HCT116 (cell line): ENCODE results near the gene GDAP2. TPM values are rescaled to one million over a fixed set of nuclear protein-coding genes. Genes with fewer than 3 reads are reported as not detected.

Experiments used
- ATAC-seq: fragments of 200-7000 bp; cut with Tn5 transposase; 2 replicates; pipeline ENCODE4 v1.9.1; 2020; ENCODE audit warnings: mild to moderate bottlenecking, moderate library complexity
- BruUV-seq: library from RNA; stranded (reverse); fragments of 400-500 nt; replicated peaks from 2 replicates; lab custom pipeline; 2021; lab: Mats Ljungman, UMichigan
- CTCF ChIA-PET: fragments of 300-600 bp; sonication (Branson Sonifier 250); formaldehyde crosslinking; loops from one replicate; lab custom pipeline; 2021; ENCODE audit warnings: antibody characterized with exemption; lab: Charles Lee
- POLR2A ChIA-PET: fragments of 300-600, 350-600 bp; sonication (Branson Sonifier 250); formaldehyde crosslinking; loops from one replicate; lab custom pipeline; 2021; ENCODE audit warnings: antibody characterized with exemption; lab: Charles Lee
- RAD21 ChIA-PET, 2 experiments: fragments of 300-600 bp; sonication (Branson Sonifier 250); formaldehyde crosslinking; loops; one replicate each; lab custom pipeline; 2023; ENCODE audit warnings: low total read pairs in 2 of 2; ENCODE audit not compliant: uncharacterized antibody in 2 of 2, unreplicated experiment in 2 of 2, low non-redundant PET in 1 of 2; lab: Charles Lee
- DNase-seq: peaks from one replicate; pipeline ENCODE4 v3.0.0-alpha.2; 2010; ENCODE audit warnings: low read depth, low spot score
- H2AFZ ChIP-seq: fragments of 200-600 bp; shearing (Covaris generic), sonication (generic); 2 replicates; pipeline ENCODE4 v1.6.1; 2017; ENCODE audit warnings: low read depth, mixed run types, mixed read lengths, antibody characterized with exemption, low read length; ENCODE audit not compliant: poor library complexity, severe bottlenecking
- H3K27ac ChIP-seq: 2 replicates; pipeline ENCODE4 v1.5.1; 2012; ENCODE audit warnings: low read depth, low read length
- H3K27me3 ChIP-seq: fragments of 200-600 bp; sonication (generic); 2 replicates; pipeline ENCODE4 v1.6.1; 2016; ENCODE audit warnings: mixed run types, low read length, mixed read lengths; ENCODE audit not compliant: insufficient read depth
- H3K36me3 ChIP-seq, 2 experiments: fragments of 200-500 bp in 1 of 2; fragments of 200-600 bp in 1 of 2; sonication (Bioruptor generic) in 1 of 2; sonication (generic) in 1 of 2; 2 replicates each; pipeline versions ENCODE4 v1.5.1 to v1.6.1; 2014 to 2016; ENCODE audit warnings: low read length in 2 of 2, inconsistent platforms in 1 of 2, mixed read lengths in 1 of 2, mixed run types in 1 of 2; ENCODE audit not compliant: insufficient read depth in 2 of 2, control insufficient read depth in 1 of 2
- H3K4me1 ChIP-seq, 2 experiments: fragments of 200-600 bp in 1 of 2; sonication (generic) in 1 of 2; 2 replicates each; pipeline versions ENCODE4 v1.5.1 to v1.6.1; 2012 to 2017; ENCODE audit warnings: low read length in 2 of 2, inconsistent platforms in 1 of 2, mild to moderate bottlenecking in 1 of 2, mixed read lengths in 1 of 2, mixed run types in 1 of 2, moderate library complexity in 1 of 2; ENCODE audit not compliant: insufficient read depth in 2 of 2, control insufficient read depth in 1 of 2
- H3K4me2 ChIP-seq: fragments of 200-600 bp; sonication (generic); 2 replicates; pipeline ENCODE4 v1.6.1; 2017; ENCODE audit warnings: mixed run types, low read length, mixed read lengths
- H3K4me3 ChIP-seq, 2 experiments: fragments of 200-600 bp in 1 of 2; sonication (generic) in 1 of 2; replicated peaks in 1 of 2; 2 replicates each; pipeline ENCODE4 v1.5.1; 2011 to 2016; ENCODE audit warnings: low read length in 2 of 2, control low read depth in 1 of 2, low read depth in 1 of 2, mild to moderate bottlenecking in 1 of 2, mixed read lengths in 1 of 2, mixed run types in 1 of 2
- H3K79me2 ChIP-seq: fragments of 200-600 bp; sonication (generic); 2 replicates; pipeline ENCODE4 v1.6.1; 2017; ENCODE audit warnings: mild to moderate bottlenecking, mixed run types, low read length, moderate library complexity, mixed read lengths; ENCODE audit not compliant: insufficient read depth
- H3K9ac ChIP-seq: fragments of 200-600 bp; sonication (generic); 2 replicates; pipeline ENCODE4 v1.6.1; 2016; ENCODE audit warnings: low read length, mixed read lengths
- H3K9me2 ChIP-seq: fragments of 200-600 bp; sonication (generic), shearing (Covaris generic); 2 replicates; pipeline ENCODE4 v1.6.1; 2017; ENCODE audit warnings: mixed run types, mild to moderate bottlenecking, moderate library complexity; ENCODE audit not compliant: insufficient read depth
- H3K9me3 ChIP-seq, 2 experiments: fragments of 200-500 bp in 1 of 2; fragments of 200-600 bp in 1 of 2; sonication (Bioruptor generic) in 1 of 2; sonication (generic) in 1 of 2; 2 replicates each; pipeline ENCODE4 v1.6.1; 2014 to 2017; ENCODE audit warnings: low read length in 2 of 2, mixed read lengths in 2 of 2, inconsistent platforms in 1 of 2, low read depth in 1 of 2, mild to moderate bottlenecking in 1 of 2, mixed run types in 1 of 2, moderate library complexity in 1 of 2; ENCODE audit not compliant: control insufficient read depth in 1 of 2, insufficient read depth in 1 of 2
- H4K20me1 ChIP-seq: fragments of 200-600 bp; sonication (generic), shearing (Covaris generic); 2 replicates; pipeline ENCODE4 v1.6.1; 2017; ENCODE audit warnings: mixed run types, mild to moderate bottlenecking, moderate library complexity; ENCODE audit not compliant: insufficient read depth
- CEBPB ChIP-seq: IDR thresholded peaks from 2 replicates; pipeline ENCODE4 v1.6.1; 2012; ENCODE audit warnings: low read depth
- CTCF ChIP-seq, 3 experiments: fragments of 200-600 bp in 1 of 3; sonication (generic) in 1 of 3; IDR thresholded peaks in 2 of 3; conservative IDR thresholded peaks in 1 of 3; 2 replicates each; pipeline ENCODE4 v1.5.1; 2012 to 2017; ENCODE audit warnings: low read depth in 2 of 3, low read length in 2 of 3, antibody characterized with exemption in 1 of 3, borderline replicate concordance in 1 of 3, control low read depth in 1 of 3, mild to moderate bottlenecking in 1 of 3, mixed read lengths in 1 of 3, mixed run types in 1 of 3, moderate library complexity in 1 of 3; ENCODE audit not compliant: insufficient read depth in 1 of 3
- ELF1 ChIP-seq: IDR thresholded peaks from 2 replicates; pipeline ENCODE4 v1.6.1; 2012; ENCODE audit warnings: low read depth, borderline replicate concordance
- FOSL1 ChIP-seq: IDR thresholded peaks from 2 replicates; pipeline ENCODE4 v1.6.1; 2012; ENCODE audit warnings: low read depth
- POLR2AphosphoS5 ChIP-seq: IDR thresholded peaks from 2 replicates; pipeline ENCODE4 v1.6.1; 2011; ENCODE audit warnings: mild to moderate bottlenecking, low read depth, low read length, moderate library complexity
- RAD21 ChIP-seq: IDR thresholded peaks from 2 replicates; pipeline ENCODE4 v1.6.1; 2012; ENCODE audit warnings: low read depth, mild to moderate bottlenecking
- REST ChIP-seq: IDR thresholded peaks from 2 replicates; pipeline ENCODE4 v1.6.1; 2012; ENCODE audit warnings: low read depth
- SIN3A ChIP-seq: IDR thresholded peaks from 2 replicates; pipeline ENCODE4 v1.6.1; 2012; ENCODE audit warnings: low read depth
- SP1 ChIP-seq: IDR thresholded peaks from 2 replicates; pipeline ENCODE4 v1.6.1; 2012; ENCODE audit warnings: low read depth
- TCF7L2 ChIP-seq: IDR thresholded peaks from 2 replicates; pipeline ENCODE4 v1.7.0; 2011; ENCODE audit warnings: borderline replicate concordance, inconsistent platforms; ENCODE audit not compliant: insufficient read depth, insufficient read length; ENCODE audit errors: extremely low read depth
- YY1 ChIP-seq: IDR thresholded peaks from 2 replicates; pipeline ENCODE4 v1.6.1; 2011; ENCODE audit warnings: low read length, low read depth, moderate library complexity, mild to moderate bottlenecking; ENCODE audit not compliant: insufficient replicate concordance; ENCODE audit errors: extremely low read depth
- ZFX ChIP-seq: fragments of 450-650 bp; IDR thresholded peaks from 2 replicates; pipeline ENCODE4 v1.6.1; 2017
- ZNF274 ChIP-seq: fragments of 200-500 bp; sonication (Bioruptor generic); IDR thresholded peaks from 2 replicates; pipeline ENCODE4 v1.6.1; 2014; ENCODE audit warnings: mild to moderate bottlenecking, low read depth, low read length, inconsistent platforms
- intact Hi-C: fragments of 100-400 bp; cut with micrococcal nuclease; formaldehyde crosslinking; loops from 2 replicates; pipeline ENCODE4 v1.10.0; 2022
- total RNA-seq: library from RNA; stranded (reverse); gene quantifications from one replicate; pipeline ENCODE4 v1.2.1, GENCODE V29; 2021; ENCODE audit not compliant: unreplicated experiment

Gene GDAP2
- total RNA-seq, 1 experiment from 2014 or later = 21.4 TPM

- Histone ChIP-seq H3K36me3 (0 out of 4 replicates have a peak, but pooled peaks cover 0 to 2% of the 10 kb centered on the region in 2 experiments), H3K9me2 (no peaks in the 10 kb centered on the region), H3K4me2 (no peak overlapping the region), H3K9me3 (no peaks in the 10 kb centered on the region), H3K4me1 (no peaks in the 10 kb centered on the region), H3K4me3 (no peak overlapping the region), H4K20me1 (no peaks in the 10 kb centered on the region), H3K27ac (no peak overlapping the region), H2AFZ (no peak overlapping the region), H3K9ac (no peak overlapping the region), H3K79me2 (no peaks in the 10 kb centered on the region), H3K27me3 (no peaks in the 10 kb centered on the region)
- TF ChIP-seq RAD21 = no peak
- TF ChIP-seq SP1 = no peak
- no peak for TF ChIP-seq SIN3A
- peak in 1 of 3 experiments; percentile 27; a peak in 1 of 6 replicates for TF ChIP-seq CTCF (IDR thresholded peaks at IDR 0.05 in 2 of 3, conservative IDR thresholded peaks at IDR 0.05 in 1 of 3; ENCODE audit: borderline replicate concordance in 1 of 3, insufficient read depth in 1 of 3, low read depth in 2 of 3, low read length in 2 of 3)
- TF ChIP-seq POLR2AphosphoS5 = no peak
- no peak for TF ChIP-seq ELF1
- intact Hi-C loops = no loop called here
- no TSS peak for BruUV-seq
- ChIA-PET RAD21 (no interaction called here), POLR2A (no interaction called here), CTCF (no interaction called here)
- DNase-seq (no peak), ATAC-seq (peak; percentile 55)
Measured at GRCh38 chr1:117967477-117967876, 38.1 kb upstream of the GDAP2 start.

DNA sequence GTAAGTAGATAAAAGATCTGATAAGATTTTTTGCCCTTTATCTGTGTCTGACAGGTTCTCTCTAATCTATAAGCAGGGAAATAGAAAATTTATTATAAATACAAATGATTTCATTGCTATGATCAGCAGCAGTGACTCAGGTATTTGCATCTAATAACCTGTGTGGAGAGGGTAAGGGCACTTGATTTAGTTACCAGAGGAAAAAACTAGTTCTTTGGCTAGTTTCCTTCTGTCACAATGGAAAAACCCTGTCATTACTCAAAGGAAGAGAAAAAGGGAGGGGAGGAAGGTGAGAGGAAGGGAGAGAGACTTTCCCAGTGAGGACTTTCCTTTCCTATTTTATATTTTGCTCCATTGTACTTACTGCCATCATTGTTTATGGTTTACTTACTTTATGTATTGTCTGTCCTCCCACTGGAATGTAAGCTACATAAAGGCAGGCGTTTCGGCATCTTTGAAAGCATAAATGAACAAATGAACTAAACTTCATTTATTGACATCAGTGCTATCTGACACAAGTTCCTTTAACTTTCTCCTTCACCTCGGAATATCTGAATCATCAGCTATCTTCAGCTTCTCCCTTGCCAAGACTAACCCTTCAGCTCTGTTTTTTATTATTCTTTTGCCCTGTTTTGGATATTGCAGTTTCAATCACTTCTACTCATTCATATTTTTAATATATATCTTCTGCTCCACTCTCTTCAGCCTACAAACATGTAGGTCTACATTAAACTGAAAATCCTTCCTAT lies 35.0 kb upstream of the GDAP2 start:
- intact Hi-C loops = no loop called here
- Histone ChIP-seq H3K36me3 (peaks cover 5 to 11% of the 10 kb centered on the region in 2 experiments), H3K4me3 (no peak overlapping the region), H2AFZ (no peak overlapping the region), H3K9me3 (no peaks in the 10 kb centered on the region), H3K27me3 (no peaks in the 10 kb centered on the region), H3K4me2 (no peak overlapping the region), H3K9ac (no peak overlapping the region), H4K20me1 (no peaks in the 10 kb centered on the region), H3K27ac (no peak overlapping the region), H3K4me1 (no peaks in the 10 kb centered on the region), H3K9me2 (no peaks in the 10 kb centered on the region), H3K79me2 (no peaks in the 10 kb centered on the region)
- DNase-seq = no peak
- POLR2A ChIA-PET = no interaction called here
- no TSS peak for BruUV-seq
- CTCF ChIA-PET = no interaction called here
- RAD21 ChIA-PET = no interaction called here
- ATAC-seq = no peak
- TF ChIP-seq SIN3A (no peak), FOSL1 (no peak), ZFX (no peak), TCF7L2 (no peak), ZNF274 (no peak), SP1 (no peak), CEBPB (no peak), YY1 (no peak), REST (no peak)
